ENCODE measurements around the gene MRPL23. TPM values are rescaled to one million over a fixed set of nuclear protein-coding genes. Genes with fewer than 3 reads are reported as not detected.

Gene MRPL23
- total RNA-seq, 4 donors from 2014 or later: 93.3 to 116 (median 95.0) TPM

- H3K27ac ChIP-seq: no peak overlapping the region
- TF ChIP-seq CTCF (IDR thresholded peaks at IDR 0.05): no peak
- TF ChIP-seq POLR2A (IDR thresholded peaks at IDR 0.05): no peak
- H3K9me3 ChIP-seq: no peaks in the 10 kb centered on the region
- peak in 1 of 3 donors; percentile 39 for DNase-seq
- no peaks in the 10 kb centered on the region for H3K4me1 ChIP-seq
- no peak overlapping the region for H3K4me3 ChIP-seq
- no peaks in the 10 kb centered on the region for H3K36me3 ChIP-seq
- no peaks in the 10 kb centered on the region for H3K27me3 ChIP-seq
Measured at GRCh38 chr11:1943576-1943975, 3.6 kb upstream of the MRPL23 start.

GRCh38 chr11:1943977-1944376 is 3.2 kb upstream of the MRPL23 start:
- H3K9me3 ChIP-seq: no peaks in the 10 kb centered on the region
- H3K4me1 ChIP-seq: no peaks in the 10 kb centered on the region
- peak in 1 of 3 donors; percentile 32 for DNase-seq
- H3K27me3 ChIP-seq: no peaks in the 10 kb centered on the region
- no peak overlapping the region for H3K27ac ChIP-seq
- no peaks in the 10 kb centered on the region for H3K36me3 ChIP-seq
- TF ChIP-seq POLR2A (IDR thresholded peaks at IDR 0.05) (no peak), CTCF (IDR thresholded peaks at IDR 0.05) (no peak)
- H3K4me3 ChIP-seq: no peak overlapping the region

- no peak for TF ChIP-seq POLR2A (IDR thresholded peaks at IDR 0.05)
- no peak for TF ChIP-seq CTCF (IDR thresholded peaks at IDR 0.05)
Measured at GRCh38 chr11:1947592-1948237, 583 bp downstream of the MRPL23 start.

GRCh38 chr11:1948389-1948788 is 1.3 kb downstream of the MRPL23 start:
- H3K36me3 ChIP-seq: no peaks in the 10 kb centered on the region
- no peak overlapping the region for H3K4me3 ChIP-seq
- TF ChIP-seq CTCF (IDR thresholded peaks at IDR 0.05) (no peak), POLR2A (IDR thresholded peaks at IDR 0.05) (no peak)
- no peak overlapping the region for H3K27ac ChIP-seq
- H3K4me1 ChIP-seq: no peaks in the 10 kb centered on the region
- H3K9me3 ChIP-seq: no peaks in the 10 kb centered on the region
- DNase-seq: no peak
- H3K27me3 ChIP-seq: no peaks in the 10 kb centered on the region

More at GRCh38 chr11:1947592-1948237, 583 bp downstream of the MRPL23 start:
- Histone ChIP-seq H3K4me3 (no peak overlapping the region), H3K27ac (no peak overlapping the region), H3K27me3 (no peaks in the 10 kb centered on the region), H3K4me1 (no peaks in the 10 kb centered on the region), H3K36me3 (no peaks in the 10 kb centered on the region), H3K9me3 (no peaks in the 10 kb centered on the region)
- DNase-seq: no peak

- no peaks in the 10 kb centered on the region for H3K36me3 ChIP-seq
- no peak for DNase-seq
- TF ChIP-seq CTCF (IDR thresholded peaks at IDR 0.05) (no peak), POLR2A (IDR thresholded peaks at IDR 0.05) (no peak)
- H3K27ac ChIP-seq: no peak overlapping the region
- H3K4me3 ChIP-seq: no peak overlapping the region
- H3K27me3 ChIP-seq: no peaks in the 10 kb centered on the region
- no peaks in the 10 kb centered on the region for H3K4me1 ChIP-seq
- no peaks in the 10 kb centered on the region for H3K9me3 ChIP-seq
Measured at GRCh38 chr11:1949302-1949701, 2.2 kb downstream of the MRPL23 start.

GRCh38 chr11:1949922-1950321 is 2.8 kb downstream of the MRPL23 start:
- DNase-seq: no peak
- H3K4me3 ChIP-seq: no peak overlapping the region
- H3K4me1 ChIP-seq: no peaks in the 10 kb centered on the region
- no peak for TF ChIP-seq POLR2A (IDR thresholded peaks at IDR 0.05)
- no peaks in the 10 kb centered on the region for H3K36me3 ChIP-seq
- no peak overlapping the region for H3K27ac ChIP-seq
- no peaks in the 10 kb centered on the region for H3K9me3 ChIP-seq
- no peaks in the 10 kb centered on the region for H3K27me3 ChIP-seq
